Gastrocnemius medialis (tissue), 4 donors: ENCODE measurements around the gene TBC1D5. TPM values are rescaled to one million over a fixed set of nuclear protein-coding genes. Genes with fewer than 3 reads are reported as not detected.

ENCODE experiments used
- ATAC-seq, 2 donors: fragments of 150-250 bp; one replicate each; pipeline ENCODE4 v1.9.1; 2016
- DNase-seq, 2 donors: peaks; one replicate each; pipeline ENCODE4 v3.0.0-alpha.2; 2019
- H3K27ac ChIP-seq, 4 donors: fragments of 200-600 bp; sonication (generic); 1 replicate in 1 of 4; 2 replicates in 3 of 4; pipeline ENCODE4 v1.5.1; 2016 to 2018; ENCODE audit warnings: mild to moderate bottlenecking in 2 of 4, moderate library complexity in 1 of 4
- H3K27me3 ChIP-seq, 3 donors: fragments of 200-600 bp; sonication (generic) in 2 of 3; 1 replicate in 1 of 3; 2 replicates in 2 of 3; pipeline versions ENCODE4 v1.5.1 to v1.6.0; 2016 to 2019; ENCODE audit warnings: mild to moderate bottlenecking in 1 of 3, moderate library complexity in 1 of 3
- H3K36me3 ChIP-seq, 2 donors: fragments of 200-600 bp; sonication (generic) in 1 of 2; one replicate each; pipeline ENCODE4 v1.5.1; 2017 to 2018
- H3K4me1 ChIP-seq, 2 donors: fragments of 200-600 bp; sonication (generic) in 1 of 2; one replicate each; pipeline ENCODE4 v1.5.1; 2016 to 2017; ENCODE audit warnings: mild to moderate bottlenecking in 2 of 2
- H3K4me3 ChIP-seq, 4 donors: fragments of 200-600 bp; sonication (generic) in 3 of 4; 1 replicate in 1 of 4; 2 replicates in 3 of 4; pipeline ENCODE4 v1.5.1; 2016 to 2019; ENCODE audit warnings: mild to moderate bottlenecking in 2 of 4
- H3K9me3 ChIP-seq, 3 donors: fragments of 200-600 bp; sonication (generic) in 2 of 3; 1 replicate in 1 of 3; 2 replicates in 2 of 3; pipeline ENCODE4 v1.5.1; 2016 to 2019
- CTCF ChIP-seq, 5 experiments: fragments of 450-650 bp in 3 of 5; fragments of 200-600 bp in 2 of 5; sonication (generic) in 2 of 5; IDR thresholded peaks in 4 of 5; conservative IDR thresholded peaks in 1 of 5; 1 replicate in 4 of 5; 2 replicates in 1 of 5; pipeline ENCODE4 v1.5.1; 2016 to 2019; ENCODE audit warnings: antibody characterized with exemption in 5 of 5, mild to moderate bottlenecking in 3 of 5, moderate library complexity in 3 of 5
- POLR2A ChIP-seq, 2 donors: fragments of 450-650 bp; IDR thresholded peaks; one replicate each; pipeline ENCODE4 v1.6.1; 2017; ENCODE audit warnings: antibody characterized with exemption in 2 of 2, mild to moderate bottlenecking in 2 of 2, moderate library complexity in 2 of 2
- in situ Hi-C, 4 donors: fragments of 200-750 bp; cut with MboI; loops; one replicate each; pipeline versions ENCODE4 v1.15.0 to v1.8.0; 2017; ENCODE audit warnings: low sequenced_read_pairs in 4 of 4
- intact Hi-C: fragments of 100-400 bp; cut with DNase I; formaldehyde crosslinking; loops from one replicate; pipeline ENCODE4 v1.15.1; 2023; ENCODE audit warnings: low total_unique reads
- total RNA-seq, 4 donors: library from RNA; depleted of rRNA; stranded (reverse); fragments of >200 nt; gene quantifications; one replicate each; pipeline versions ENCODE4 v1.1.0 to v1.2.3, GENCODE V29; 2016

TBC1D5 gene
- total RNA-seq, 4 donors from 2014 or later, result 20.3 to 34.4 (median 27.1) TPM

- TF ChIP-seq CTCF (IDR thresholded peaks at IDR 0.05 in 4 of 5, conservative IDR thresholded peaks at IDR 0.05 in 1 of 5) (no peak), POLR2A (IDR thresholded peaks at IDR 0.05) (no peak)
- ATAC-seq, result no peak
- in situ Hi-C loops (no loop called here), intact Hi-C loops (no loop called here)
- DNase-seq, result no peak
- H3K27me3 ChIP-seq, result no peaks in the 10 kb centered on the region
- no peak overlapping the region for H3K4me3 ChIP-seq
- peaks cover 0 to 42% of the 10 kb centered on the region in 2 donors for H3K36me3 ChIP-seq
- H3K4me1 ChIP-seq, result peaks cover 21 to 31% of the 10 kb centered on the region in 2 donors
- no peaks in the 10 kb centered on the region for H3K9me3 ChIP-seq
- peak overlapping the region in 1 of 4 donors; percentile 22 for H3K27ac ChIP-seq
These were observed 580.3 kb downstream of the TBC1D5 start for GRCh38 chr3:17162116-17162515.

DNA sequence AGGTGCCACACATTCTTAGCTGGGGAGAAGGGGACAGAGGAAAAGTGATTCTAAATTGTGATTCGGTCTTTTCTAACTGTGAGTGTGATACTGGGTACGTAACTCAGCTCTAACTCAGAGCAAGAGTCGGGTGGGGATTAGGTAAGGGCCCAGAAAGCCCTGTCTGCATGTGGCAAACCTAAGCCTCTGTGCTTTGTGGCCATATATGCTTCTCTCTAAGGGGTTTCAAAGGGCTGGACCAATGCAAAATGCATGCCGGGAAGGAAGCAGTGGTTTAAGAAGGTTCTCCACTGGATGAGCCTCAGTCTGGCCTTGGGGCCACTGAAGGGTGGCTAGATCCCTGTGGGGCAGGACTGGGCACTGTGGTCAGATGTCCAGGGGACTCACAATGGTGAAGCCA, 581.8 kb downstream of the TBC1D5 start:
- Histone ChIP-seq H3K36me3 (peaks cover 0 to 28% of the 10 kb centered on the region in 2 donors), H3K27ac (no peak overlapping the region), H3K27me3 (no peaks in the 10 kb centered on the region), H3K9me3 (no peaks in the 10 kb centered on the region), H3K4me1 (peaks cover 21 to 33% of the 10 kb centered on the region in 2 donors), H3K4me3 (no peak overlapping the region)
- intact Hi-C loops, result no loop called here
- TF ChIP-seq POLR2A (IDR thresholded peaks at IDR 0.05) (no peak), CTCF (IDR thresholded peaks at IDR 0.05 in 4 of 5, conservative IDR thresholded peaks at IDR 0.05 in 1 of 5) (no peak)
- in situ Hi-C loops, result no loop called here
- ATAC-seq (no peak), DNase-seq (no peak)

- Histone ChIP-seq H3K9me3 (no peaks in the 10 kb centered on the region), H3K4me1 (peaks cover 21 to 33% of the 10 kb centered on the region in 2 donors), H3K4me3 (no peak overlapping the region), H3K27me3 (no peaks in the 10 kb centered on the region), H3K27ac (peak overlapping the region; percentile 61 to 79 (median 72)), H3K36me3 (peaks cover 0 to 14% of the 10 kb centered on the region in 2 donors)
- intact Hi-C loops, result no loop called here
- in situ Hi-C loops, result no loop called here
- DNase-seq (peak in 1 of 2 donors; percentile 45), ATAC-seq (peak; percentile 31 to 65)
- no peak for TF ChIP-seq POLR2A (IDR thresholded peaks at IDR 0.05)
- TF ChIP-seq CTCF (IDR thresholded peaks at IDR 0.05 in 4 of 5, conservative IDR thresholded peaks at IDR 0.05 in 1 of 5), result no peak
These were observed 583.3 kb downstream of the TBC1D5 start for GRCh38 chr3:17158941-17159682.

DNA sequence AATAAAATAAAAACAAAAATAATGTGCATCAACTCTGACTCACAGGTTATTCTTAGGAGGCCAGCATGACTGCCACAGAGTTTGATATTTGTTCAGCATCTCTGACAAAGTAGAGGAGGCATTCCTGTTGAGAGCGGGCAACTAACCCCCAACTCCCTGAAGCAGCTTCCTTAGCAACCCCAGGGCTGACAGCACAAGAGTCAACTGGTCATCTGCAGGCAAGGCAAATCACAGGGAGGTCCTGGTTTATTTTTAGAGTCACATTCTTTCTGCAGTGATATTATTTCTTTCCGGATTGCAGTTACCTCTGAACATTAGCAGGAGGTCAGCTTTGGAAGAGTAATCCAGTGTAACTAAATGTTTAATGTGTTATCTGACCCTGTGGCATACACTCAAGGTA, 584.7 kb downstream of the TBC1D5 start:
- TF ChIP-seq CTCF (IDR thresholded peaks at IDR 0.05 in 4 of 5, conservative IDR thresholded peaks at IDR 0.05 in 1 of 5) (no peak), POLR2A (IDR thresholded peaks at IDR 0.05) (no peak)
- H3K9me3 ChIP-seq, result no peaks in the 10 kb centered on the region
- no peak for DNase-seq
- peak overlapping the region; percentile 61 to 79 (median 72) for H3K27ac ChIP-seq
- no peak overlapping the region for H3K4me3 ChIP-seq
- peaks cover 0 to 8% of the 10 kb centered on the region in 2 donors for H3K36me3 ChIP-seq
- H3K4me1 ChIP-seq, result peaks cover 21 to 33% of the 10 kb centered on the region in 2 donors
- no peaks in the 10 kb centered on the region for H3K27me3 ChIP-seq
- intact Hi-C loops, result no loop called here
- in situ Hi-C loops, result no loop called here
- peak; percentile 45 to 47 for ATAC-seq
